GM11168 (cell line): Measurements from ENCODE around the gene PRSS2.

Experiments used
- in situ Hi-C: fragments of 300-500 bp; cut with MboI; formaldehyde crosslinking; loops from one replicate; pipeline ENCODE4 v1.12.0; 2022; ENCODE audit warnings: low sequenced_read_pairs; ENCODE audit not compliant: unreplicated experiment

The PRSS2 gene

DNA sequence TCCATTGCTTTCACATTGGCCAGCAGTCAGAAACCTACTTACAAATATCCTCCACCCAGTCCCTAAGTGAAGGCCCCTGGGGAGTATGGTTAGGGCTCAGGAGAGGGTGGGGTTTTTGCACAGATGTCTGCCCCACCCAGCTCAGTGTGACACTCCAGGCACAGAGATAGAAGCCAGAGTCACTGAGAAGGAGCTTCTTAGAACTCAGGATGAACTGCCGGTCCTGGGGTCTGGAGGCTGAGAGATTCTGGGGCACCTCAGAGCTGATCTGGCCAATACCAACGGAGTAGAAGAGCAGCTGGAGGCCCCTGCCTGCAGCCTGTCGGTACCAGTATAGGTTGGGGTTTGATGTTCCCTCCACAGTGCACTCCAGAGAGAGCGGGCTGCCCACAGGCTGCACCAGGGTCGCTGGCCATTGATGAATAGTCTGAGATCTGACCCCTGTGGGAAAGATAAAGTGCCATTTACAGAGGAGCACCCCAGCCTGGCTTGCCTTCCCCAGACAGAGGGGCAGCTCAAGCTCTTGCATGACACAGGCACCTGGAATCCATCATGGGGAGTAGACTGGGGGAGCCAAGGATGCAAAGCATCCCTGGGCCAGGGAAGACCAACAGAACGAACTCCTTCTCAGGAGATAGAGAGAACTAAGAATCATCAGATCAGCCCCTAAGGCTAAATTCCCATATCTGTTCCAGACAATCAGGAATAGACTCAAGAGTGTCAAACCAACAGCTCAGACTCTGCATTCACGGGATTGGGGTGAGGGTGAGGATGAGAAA lies 41.9 kb downstream of the PRSS2 start:
- in situ Hi-C loops = loop anchor here (5.0 kb wide), 1 partner anchor 180 kb away; no protein-coding TSS in a partner anchor

DNA sequence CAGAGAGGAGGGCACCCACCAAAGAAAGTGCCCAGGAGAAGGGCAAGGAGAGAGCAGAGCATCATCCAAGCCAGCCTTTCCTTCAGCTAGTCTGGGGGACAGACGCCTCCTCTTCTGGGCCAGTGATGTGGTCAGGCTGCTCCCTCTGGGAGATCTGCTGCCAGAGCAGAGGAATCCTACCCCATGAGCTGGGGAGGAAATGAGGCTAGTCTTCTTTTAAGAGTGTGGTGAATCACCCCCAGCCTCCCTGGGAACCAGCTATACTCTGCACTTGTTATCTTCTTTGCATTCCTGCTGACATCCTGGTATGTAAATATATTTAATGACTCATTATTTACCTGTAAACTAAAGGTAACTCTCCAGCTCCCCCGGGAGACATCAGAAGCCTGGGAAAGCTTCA lies 42.5 kb downstream of the PRSS2 start:
- in situ Hi-C loops = loop anchor here (5.0 kb wide), 1 partner anchor 181 kb away; no protein-coding TSS in a partner anchor

DNA sequence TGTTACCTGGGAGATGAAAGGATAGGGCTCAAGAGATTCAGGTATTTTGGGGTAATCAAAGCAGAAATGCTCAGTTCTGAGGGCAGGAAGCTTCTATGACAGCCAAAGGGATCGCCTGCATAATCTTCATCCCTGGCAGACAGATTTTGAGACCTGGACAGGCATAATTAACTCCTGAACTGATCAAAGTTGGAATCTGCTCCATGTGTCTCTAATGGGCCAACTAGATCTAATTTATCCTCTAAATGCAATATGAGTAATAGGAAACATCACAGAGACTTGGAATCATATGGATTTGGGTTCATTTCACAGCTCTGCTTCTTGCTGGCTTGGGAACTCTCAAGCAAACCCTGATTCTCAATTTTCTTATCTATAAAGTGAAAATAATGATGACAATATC lies 42.9 kb downstream of the PRSS2 start:
- in situ Hi-C loops = loop anchor here (5.0 kb wide), 1 partner anchor 181 kb away; no protein-coding TSS in a partner anchor

DNA sequence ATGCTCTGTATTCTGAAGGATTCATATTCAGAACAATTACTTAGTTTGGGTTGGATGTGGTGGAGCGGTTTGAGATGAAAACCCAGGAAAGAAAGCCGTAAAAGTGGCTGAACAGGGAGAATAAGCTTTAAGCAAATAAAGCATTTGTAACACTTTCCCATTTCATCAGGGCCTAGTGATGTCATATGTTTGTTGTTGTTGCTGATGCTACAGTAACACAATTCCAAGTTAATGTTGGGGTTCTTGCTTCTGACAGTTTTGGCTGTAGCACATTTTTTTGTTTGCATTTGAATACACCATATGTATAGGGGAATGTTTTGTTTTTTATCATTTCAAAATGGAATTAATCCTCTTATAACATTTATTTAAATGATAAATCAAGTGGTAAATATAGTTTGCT lies 43.7 kb downstream of the PRSS2 start:
- in situ Hi-C loops = loop anchor here (5.0 kb wide), 1 partner anchor 182 kb away; no protein-coding TSS in a partner anchor

DNA sequence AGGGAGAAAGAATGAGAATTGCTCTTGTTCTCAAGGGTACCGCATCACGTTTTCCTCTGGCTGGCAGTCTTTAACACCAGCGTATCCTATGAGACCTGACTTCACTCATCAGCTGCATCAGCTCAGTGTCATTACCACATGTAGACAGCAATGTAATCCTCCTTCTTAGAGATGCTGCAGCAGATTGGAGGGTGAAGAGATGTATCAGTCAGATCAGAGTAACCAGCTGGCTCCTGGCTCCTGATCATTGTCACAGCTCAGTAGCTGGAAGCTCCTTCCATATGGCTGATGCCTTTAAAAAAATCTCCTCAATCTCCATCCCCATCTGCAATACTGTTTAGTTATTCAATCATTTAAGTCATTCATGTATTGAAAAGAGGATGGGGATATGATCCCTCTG lies 44.4 kb downstream of the PRSS2 start:
- in situ Hi-C loops = no loop called here

DNA sequence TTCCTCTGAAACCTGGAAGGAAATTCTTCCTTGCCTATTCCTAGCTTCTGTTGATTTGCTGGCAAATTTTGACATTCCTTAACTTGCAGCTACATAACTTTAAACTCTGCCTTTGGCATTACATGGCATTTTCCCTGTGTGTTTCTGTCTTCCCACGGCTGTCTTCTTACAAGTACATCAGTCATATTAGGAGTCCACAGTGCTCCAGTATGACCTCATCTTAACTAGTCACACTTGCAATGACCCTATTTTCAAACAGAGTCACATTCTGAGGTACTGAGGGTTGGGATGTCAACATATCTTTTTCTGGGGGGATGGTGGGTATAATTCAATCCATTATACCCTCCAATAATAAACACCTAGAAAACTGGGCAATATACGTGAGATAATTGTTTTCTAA lies 46.7 kb downstream of the PRSS2 start:
- in situ Hi-C loops = no loop called here

DNA sequence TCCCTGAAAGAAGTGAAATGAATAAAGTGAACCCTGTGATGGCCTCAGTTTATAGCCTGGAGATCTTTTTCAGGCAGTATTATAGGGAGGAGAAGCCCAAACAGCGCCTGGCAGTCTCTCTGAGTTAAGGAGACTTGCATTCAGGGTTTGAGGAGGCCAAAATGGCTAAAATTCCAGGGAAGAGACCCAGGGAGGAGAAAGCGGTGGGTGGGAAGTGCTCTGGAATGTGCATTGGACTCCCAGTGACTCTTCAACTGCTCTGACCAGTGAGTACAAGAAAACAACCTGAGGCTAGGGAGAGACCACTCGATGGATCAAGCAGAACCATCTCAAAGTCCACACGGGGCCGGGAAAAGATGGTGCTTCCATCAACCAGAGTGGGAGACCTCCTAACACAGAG lies 48.8 kb downstream of the PRSS2 start:
- in situ Hi-C loops = no loop called here

DNA sequence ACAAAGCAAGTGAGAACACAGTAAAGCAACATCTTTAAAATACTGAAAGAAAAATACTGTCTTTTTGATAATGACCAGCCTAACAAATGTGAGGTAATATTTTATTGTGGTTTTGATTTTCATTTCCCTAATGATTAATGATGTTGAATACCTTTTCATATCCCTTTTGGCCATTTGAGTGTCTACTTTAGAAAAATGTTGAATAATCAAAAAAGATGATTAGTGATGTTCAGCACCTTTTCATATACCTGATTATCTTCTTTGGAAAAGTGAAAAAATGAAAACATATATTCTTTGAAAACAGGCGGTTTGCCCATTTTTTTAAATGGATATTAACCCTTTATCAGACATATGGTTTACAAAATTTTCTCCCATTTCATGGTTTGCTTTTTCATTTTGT lies 51.9 kb downstream of the PRSS2 start:
- in situ Hi-C loops = no loop called here
